Mononuclear cell (primary cell): ENCODE data around the gene DOCK4. TPM values are rescaled to one million over a fixed set of nuclear protein-coding genes. Genes with fewer than 3 reads are reported as not detected.

Experiments used
- H3K27me3 ChIP-seq: 2 replicates; pipeline ENCODE4 v1.6.0; 2011; ENCODE audit warnings: low read length, control low read depth; ENCODE audit not compliant: insufficient read depth
- H3K4me1 ChIP-seq: 2 replicates; pipeline ENCODE4 v1.5.1; 2011; ENCODE audit warnings: mild to moderate bottlenecking, low read length, control low read depth; ENCODE audit not compliant: insufficient read depth
- H3K4me3 ChIP-seq: 2 replicates; pipeline ENCODE4 v1.5.1; 2011; ENCODE audit warnings: mild to moderate bottlenecking, low read length, moderate library complexity
- H3K9me3 ChIP-seq: 2 replicates; pipeline ENCODE4 v1.5.1; 2011; ENCODE audit warnings: low read depth, mild to moderate bottlenecking, control low read depth, low read length
- total RNA-seq: library from RNA; depleted of rRNA; stranded (reverse); fragments of >200 nt; gene quantifications from one replicate; pipeline ENCODE4 v1.2.3, GENCODE V29; 2012

DOCK4 gene
- total RNA-seq, 1 donor: 5.6 TPM

DNA sequence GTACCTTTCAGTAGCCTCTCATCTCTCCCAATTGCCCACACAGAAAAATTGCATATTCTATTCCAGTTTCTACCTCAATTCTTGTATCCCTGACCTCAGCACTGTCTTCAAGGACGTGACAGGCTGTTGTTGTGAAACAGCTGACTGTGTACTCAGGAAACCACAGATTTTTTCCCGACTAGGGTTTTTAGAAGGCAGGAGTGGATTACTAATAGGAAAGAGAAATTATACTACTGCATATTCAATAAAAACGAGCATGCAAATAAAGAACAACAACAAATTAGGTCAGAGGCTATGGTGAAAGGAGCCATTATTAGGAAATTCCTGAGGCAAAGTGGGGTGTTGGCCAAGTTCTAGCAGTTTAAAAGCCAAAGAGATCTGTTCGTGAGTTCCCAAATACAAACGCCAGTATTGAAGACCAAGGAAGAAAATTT, 93.4 kb downstream of the DOCK4 start:
- peaks cover 4% of the 10 kb centered on the region for H3K4me1 ChIP-seq
- no peaks in the 10 kb centered on the region for H3K9me3 ChIP-seq
- no peaks in the 10 kb centered on the region for H3K27me3 ChIP-seq
- H3K4me3 ChIP-seq: no peak overlapping the region

DNA sequence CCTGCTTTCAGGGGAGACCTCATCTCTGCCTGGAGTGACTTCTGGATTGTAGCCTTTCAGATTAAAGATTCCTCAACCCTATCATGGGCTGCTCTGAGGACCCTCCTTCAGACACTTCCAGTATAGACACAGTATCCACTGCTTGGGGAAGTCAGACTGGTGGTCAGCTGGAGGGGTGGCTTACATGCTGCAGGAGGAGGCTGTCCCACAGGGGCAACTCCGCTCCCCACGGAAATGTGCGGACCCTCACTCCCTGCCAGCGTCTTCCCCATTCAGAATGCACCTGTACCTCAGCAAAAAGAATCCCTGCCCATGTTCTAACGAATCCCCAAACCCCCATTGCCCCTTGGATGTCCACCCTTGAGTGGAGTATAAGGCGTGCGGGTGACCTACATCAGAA, 95.5 kb downstream of the DOCK4 start:
- Histone ChIP-seq H3K9me3 (no peaks in the 10 kb centered on the region), H3K27me3 (no peaks in the 10 kb centered on the region), H3K4me1 (peaks cover 4% of the 10 kb centered on the region), H3K4me3 (no peak overlapping the region)

DNA sequence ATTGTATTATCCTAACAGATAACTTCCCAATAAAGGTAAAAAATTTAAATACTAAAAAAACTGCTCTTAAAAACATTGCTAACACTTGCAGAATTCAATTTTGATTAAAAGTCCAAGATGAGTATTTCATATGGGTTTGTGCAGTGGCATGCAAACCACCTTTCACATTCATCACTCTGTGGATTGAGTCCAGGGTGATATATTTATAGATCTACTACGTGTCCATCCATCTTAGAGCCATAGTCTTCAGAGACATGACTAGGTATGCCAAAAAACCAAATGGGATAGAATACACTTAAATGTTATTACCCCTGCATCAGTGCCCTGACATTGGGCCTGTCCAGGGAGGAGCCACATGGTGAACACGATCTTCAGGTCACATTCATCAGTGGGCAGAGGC, 96.0 kb downstream of the DOCK4 start:
- H3K27me3 ChIP-seq: no peaks in the 10 kb centered on the region
- H3K4me1 ChIP-seq: peaks cover 4% of the 10 kb centered on the region
- no peaks in the 10 kb centered on the region for H3K9me3 ChIP-seq
- no peak overlapping the region for H3K4me3 ChIP-seq

DNA sequence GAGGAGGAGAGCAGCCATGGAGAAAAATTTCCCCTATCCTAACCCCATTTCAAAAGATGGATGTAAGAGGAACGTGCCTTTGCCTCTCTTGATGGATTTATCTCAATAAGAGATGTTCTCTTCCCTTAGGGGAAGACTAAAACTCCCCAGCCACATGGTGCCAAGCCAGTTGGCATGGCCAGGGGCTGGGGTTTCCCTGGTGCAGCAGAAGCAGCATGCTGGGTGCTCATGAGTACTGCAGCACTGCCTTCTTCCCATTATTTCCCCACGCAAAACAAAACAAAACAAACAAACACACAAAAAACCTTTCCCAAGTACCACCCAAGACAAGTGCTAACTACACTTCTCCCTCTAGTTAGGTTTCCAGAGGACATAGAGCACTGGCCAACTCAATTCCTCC, 97.2 kb downstream of the DOCK4 start:
- no peaks in the 10 kb centered on the region for H3K9me3 ChIP-seq
- H3K4me1 ChIP-seq: peaks cover 4% of the 10 kb centered on the region
- H3K27me3 ChIP-seq: no peaks in the 10 kb centered on the region
- no peak overlapping the region for H3K4me3 ChIP-seq

DNA sequence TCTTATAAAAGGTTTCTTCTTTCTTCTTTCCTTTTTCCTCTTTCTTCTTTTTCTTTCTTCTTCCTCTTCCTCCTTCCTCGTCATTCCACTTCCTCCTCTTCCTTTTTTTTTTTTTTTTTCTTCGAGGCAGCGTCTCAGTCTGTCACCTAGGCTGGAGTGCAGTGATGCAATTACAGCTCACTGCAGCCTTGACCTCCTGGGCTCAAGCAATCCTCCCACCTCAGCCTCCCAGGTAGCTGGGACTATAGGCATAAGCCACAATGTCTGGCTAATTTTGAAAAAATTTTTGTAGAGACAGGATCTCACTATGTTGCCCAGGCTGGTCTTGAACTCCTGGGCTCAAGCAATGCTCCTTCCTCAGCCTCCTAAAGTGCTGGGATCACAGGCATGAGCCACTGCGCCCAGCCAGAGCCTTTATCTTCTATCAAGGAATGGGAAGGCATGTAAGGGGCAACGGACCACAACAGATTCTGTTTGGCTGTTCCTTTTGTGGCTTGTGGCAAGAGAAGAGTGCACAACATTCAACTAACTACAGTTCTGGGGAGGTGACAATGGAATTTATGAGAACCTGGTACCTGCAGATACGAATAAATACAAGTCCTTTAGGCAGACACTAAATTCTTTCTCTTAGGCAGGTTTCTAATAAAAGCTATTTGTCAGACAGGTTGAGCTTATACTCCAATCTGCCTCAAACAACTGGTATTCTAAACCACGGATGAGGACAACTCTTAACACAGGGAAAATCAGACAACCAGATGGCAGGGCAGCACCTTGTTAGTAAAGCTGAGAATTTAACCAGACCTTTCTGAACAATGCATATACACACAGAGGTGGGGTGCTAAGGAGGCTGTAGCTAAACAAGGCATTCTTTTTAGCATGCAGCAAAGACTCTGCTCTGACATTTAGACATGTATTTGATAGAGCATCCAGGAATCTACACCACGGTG, 100.3 kb downstream of the DOCK4 start:
- H3K9me3 ChIP-seq: no peaks in the 10 kb centered on the region
- no peak overlapping the region for H3K4me3 ChIP-seq
- peaks cover 4% of the 10 kb centered on the region for H3K4me1 ChIP-seq
- H3K27me3 ChIP-seq: no peaks in the 10 kb centered on the region

DNA sequence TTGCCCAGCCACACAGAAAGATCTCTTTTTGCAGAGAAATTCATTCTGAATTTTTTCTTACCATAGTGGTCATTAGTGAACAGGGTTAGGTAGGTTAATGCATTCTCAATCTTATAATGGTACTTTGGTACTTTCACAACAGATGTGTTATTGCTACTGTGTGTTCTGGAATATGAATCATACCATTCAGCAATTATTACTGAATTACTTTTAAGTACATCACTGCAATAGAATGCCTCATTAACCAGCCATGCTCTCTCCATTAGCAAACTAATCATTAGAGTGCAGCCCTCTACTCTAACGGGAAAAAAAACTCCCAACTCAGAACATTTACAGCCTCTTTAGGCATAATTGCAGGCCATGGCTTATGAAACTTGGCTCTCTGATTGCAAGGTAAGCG, 102.1 kb downstream of the DOCK4 start:
- Histone ChIP-seq H3K27me3 (no peaks in the 10 kb centered on the region), H3K9me3 (no peaks in the 10 kb centered on the region), H3K4me3 (no peak overlapping the region), H3K4me1 (peaks cover 4% of the 10 kb centered on the region)

GRCh38 chr7:112103246-112103645, 103.0 kb downstream of the DOCK4 start:
- Histone ChIP-seq H3K9me3 (no peaks in the 10 kb centered on the region), H3K4me3 (no peak overlapping the region), H3K27me3 (no peaks in the 10 kb centered on the region), H3K4me1 (peaks cover 4% of the 10 kb centered on the region)

GRCh38 chr7:112101201-112101846, 104.9 kb downstream of the DOCK4 start:
- Histone ChIP-seq H3K9me3 (no peaks in the 10 kb centered on the region), H3K4me3 (no peak overlapping the region), H3K27me3 (no peaks in the 10 kb centered on the region), H3K4me1 (peaks cover 4% of the 10 kb centered on the region)

- Histone ChIP-seq H3K4me3 (no peak overlapping the region), H3K4me1 (no peaks in the 10 kb centered on the region), H3K27me3 (no peaks in the 10 kb centered on the region), H3K9me3 (no peaks in the 10 kb centered on the region)
Measured at GRCh38 chr7:112097524-112097923, 108.7 kb downstream of the DOCK4 start.

- Histone ChIP-seq H3K9me3 (no peaks in the 10 kb centered on the region), H3K4me3 (no peak overlapping the region), H3K4me1 (peaks cover 9% of the 10 kb centered on the region), H3K27me3 (no peaks in the 10 kb centered on the region)
Measured at GRCh38 chr7:112093409-112093808, 112.8 kb downstream of the DOCK4 start.

DNA sequence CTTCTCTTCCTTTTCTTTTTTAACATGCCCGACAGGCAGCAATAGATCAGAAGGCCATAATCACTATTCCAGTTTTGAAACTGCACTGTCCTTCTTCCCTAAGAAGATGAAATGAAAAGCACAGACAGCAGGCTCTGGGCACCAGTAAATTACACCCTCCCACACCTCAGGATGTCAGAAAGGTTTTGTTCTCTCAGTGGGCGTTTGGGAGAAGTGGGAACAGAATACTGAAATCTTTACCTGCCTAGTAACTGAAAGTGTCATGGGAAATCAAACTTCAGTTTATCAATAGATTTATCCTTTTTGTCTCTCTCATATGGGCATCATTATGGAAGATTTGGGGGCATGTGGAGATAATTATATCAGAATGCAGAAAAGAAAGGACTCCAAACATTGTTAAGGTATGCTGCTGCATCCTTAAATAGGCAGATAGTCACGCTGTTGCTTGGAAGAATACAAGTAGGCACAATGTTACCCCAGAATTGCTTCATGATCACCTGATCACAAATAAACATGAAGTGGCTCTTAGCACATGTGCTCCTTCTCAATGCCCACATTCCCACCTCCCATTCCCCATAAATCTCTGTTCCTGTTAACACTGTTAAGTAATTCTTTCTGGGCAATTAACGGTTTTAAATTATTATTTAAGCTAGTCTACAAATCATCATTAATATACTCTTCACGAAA, 113.3 kb downstream of the DOCK4 start:
- Histone ChIP-seq H3K4me1 (peaks cover 9% of the 10 kb centered on the region), H3K27me3 (no peaks in the 10 kb centered on the region), H3K4me3 (no peak overlapping the region), H3K9me3 (no peaks in the 10 kb centered on the region)

GRCh38 chr7:112092306-112092705, 113.9 kb downstream of the DOCK4 start:
- H3K27me3 ChIP-seq: no peaks in the 10 kb centered on the region
- no peak overlapping the region for H3K4me3 ChIP-seq
- no peaks in the 10 kb centered on the region for H3K9me3 ChIP-seq
- peaks cover 9% of the 10 kb centered on the region for H3K4me1 ChIP-seq

DNA sequence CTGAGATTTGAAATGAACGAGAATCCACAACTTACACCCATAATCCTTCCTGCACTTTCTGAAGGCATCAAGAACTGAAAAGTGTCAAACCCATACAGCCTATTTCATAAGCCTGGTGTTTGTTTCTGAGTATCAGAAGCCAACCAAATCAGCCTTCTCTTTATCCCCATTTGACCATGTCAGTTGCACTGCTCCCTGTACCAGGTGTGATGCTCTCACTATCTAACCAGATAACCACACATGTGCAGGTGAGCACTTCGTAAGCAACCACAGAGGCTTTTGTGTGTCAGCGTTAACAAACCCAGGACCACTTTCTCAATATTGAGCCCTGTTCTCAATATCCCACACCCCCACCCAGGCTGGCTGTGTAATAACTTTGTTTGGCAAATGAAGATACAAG, 114.4 kb downstream of the DOCK4 start:
- Histone ChIP-seq H3K4me3 (no peak overlapping the region), H3K9me3 (no peaks in the 10 kb centered on the region), H3K27me3 (no peaks in the 10 kb centered on the region), H3K4me1 (peaks cover 9% of the 10 kb centered on the region)

DNA sequence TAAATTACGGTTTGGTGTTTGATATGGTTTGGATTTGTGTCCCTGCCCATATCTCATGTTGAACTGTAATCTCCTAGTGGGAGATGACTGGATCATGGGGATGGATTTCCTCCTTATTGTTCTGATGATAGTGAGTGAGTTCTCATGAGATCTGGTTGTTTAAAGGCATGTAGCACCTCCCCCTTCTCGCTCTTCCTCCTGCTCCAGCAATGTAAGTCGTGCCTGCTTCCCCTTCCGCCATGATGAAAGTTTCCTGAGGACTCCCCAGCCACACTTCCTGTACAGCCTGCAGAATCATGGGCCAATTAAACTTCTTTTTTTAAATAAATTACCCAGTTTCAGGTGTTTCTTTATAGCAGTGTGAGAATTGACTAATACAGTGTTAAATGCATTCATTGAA, 116.6 kb downstream of the DOCK4 start:
- no peaks in the 10 kb centered on the region for H3K9me3 ChIP-seq
- H3K4me1 ChIP-seq: peaks cover 14% of the 10 kb centered on the region
- no peak overlapping the region for H3K4me3 ChIP-seq
- H3K27me3 ChIP-seq: no peaks in the 10 kb centered on the region

- H3K27me3 ChIP-seq: no peaks in the 10 kb centered on the region
- H3K4me3 ChIP-seq: no peak overlapping the region
- H3K4me1 ChIP-seq: peaks cover 23% of the 10 kb centered on the region
- no peaks in the 10 kb centered on the region for H3K9me3 ChIP-seq
Measured at GRCh38 chr7:112088484-112089016, 117.6 kb downstream of the DOCK4 start.
